Activated CD8-positive, alpha-beta memory T cell treated with anti-CD3 and anti-CD28 coated beads for 36 hours (primary cell): ENCODE measurements around the gene MACROD2. TPM values are rescaled to one million over a fixed set of nuclear protein-coding genes. Genes with fewer than 3 reads are reported as not detected.

Experiments used
- CTCF ChIA-PET: fragments of 350-600 bp; sonication (Branson Sonifier 250); formaldehyde crosslinking; loops from one replicate; lab custom pipeline; 2021; ENCODE audit warnings: antibody characterized with exemption; lab: Charles Lee
- POLR2A ChIA-PET: fragments of 350-600 bp; sonication (Branson Sonifier 250); formaldehyde crosslinking; loops from one replicate; lab custom pipeline; 2021; ENCODE audit warnings: antibody characterized with exemption; lab: Charles Lee
- total RNA-seq, 2 experiments: library from RNA; stranded (reverse); gene quantifications; one replicate each; pipeline ENCODE4 v1.2.3, GENCODE V29; 2021

The MACROD2 gene
- total RNA-seq, 2 experiments from 2014 or later = not detected

- ChIA-PET CTCF (no interaction called here), POLR2A (no interaction called here)
Observed at GRCh38 chr20:14792915-14793314, 797.6 kb downstream of the MACROD2 start.

- CTCF ChIA-PET = no interaction called here
- POLR2A ChIA-PET = no interaction called here
Observed at GRCh38 chr20:14799545-14800216, 804.4 kb downstream of the MACROD2 start.

GRCh38 chr20:14800707-14801425, 805.5 kb downstream of the MACROD2 start:
- POLR2A ChIA-PET = no interaction called here
- CTCF ChIA-PET = no interaction called here

GRCh38 chr20:14801591-14802325, 806.4 kb downstream of the MACROD2 start:
- ChIA-PET POLR2A (no interaction called here), CTCF (no interaction called here)

- ChIA-PET CTCF (no interaction called here), POLR2A (no interaction called here)
Observed at GRCh38 chr20:14807224-14807623, 811.9 kb downstream of the MACROD2 start.

GRCh38 chr20:14815340-14815739, 820.0 kb downstream of the MACROD2 start:
- CTCF ChIA-PET = no interaction called here
- POLR2A ChIA-PET = no interaction called here

GRCh38 chr20:14816471-14816870, 821.2 kb downstream of the MACROD2 start:
- POLR2A ChIA-PET = no interaction called here
- CTCF ChIA-PET = no interaction called here

GRCh38 chr20:14817101-14817500, 821.8 kb downstream of the MACROD2 start:
- ChIA-PET CTCF (no interaction called here), POLR2A (no interaction called here)

GRCh38 chr20:14820771-14821170, 825.5 kb downstream of the MACROD2 start:
- ChIA-PET CTCF (no interaction called here), POLR2A (no interaction called here)

GRCh38 chr20:14821251-14821650, 825.9 kb downstream of the MACROD2 start:
- ChIA-PET POLR2A (no interaction called here), CTCF (no interaction called here)

- CTCF ChIA-PET = no interaction called here
- POLR2A ChIA-PET = no interaction called here
Observed at GRCh38 chr20:14824996-14825395, 829.7 kb downstream of the MACROD2 start.

GRCh38 chr20:14826543-14827313, 831.4 kb downstream of the MACROD2 start:
- CTCF ChIA-PET = no interaction called here
- POLR2A ChIA-PET = no interaction called here

GRCh38 chr20:14828459-14828858, 833.1 kb downstream of the MACROD2 start:
- CTCF ChIA-PET = no interaction called here
- POLR2A ChIA-PET = no interaction called here

- ChIA-PET CTCF (no interaction called here), POLR2A (no interaction called here)
Observed at GRCh38 chr20:14829906-14830305, 834.6 kb downstream of the MACROD2 start.

GRCh38 chr20:14830466-14830865, 835.1 kb downstream of the MACROD2 start:
- POLR2A ChIA-PET = no interaction called here
- CTCF ChIA-PET = no interaction called here

GRCh38 chr20:14830899-14831298, 835.6 kb downstream of the MACROD2 start:
- CTCF ChIA-PET = no interaction called here
- POLR2A ChIA-PET = no interaction called here

GRCh38 chr20:14832630-14833029, 837.3 kb downstream of the MACROD2 start:
- ChIA-PET POLR2A (no interaction called here), CTCF (no interaction called here)

GRCh38 chr20:14838663-14839628, 843.6 kb downstream of the MACROD2 start:
- POLR2A ChIA-PET = no interaction called here

More at GRCh38 chr20:14838663-14839628, 843.6 kb downstream of the MACROD2 start:
- CTCF ChIA-PET = no interaction called here
